ENCODE results near the gene CDKN1C. TPM values are rescaled to one million over a fixed set of nuclear protein-coding genes. Genes with fewer than 3 reads are reported as not detected.

Gene CDKN1C
- total RNA-seq, 4 donors from 2014 or later = 4.1 to 54.6 (median 20.8) TPM

GRCh38 chr11:2881981-2882375 is 3.6 kb downstream of the CDKN1C start:
- H3K27ac ChIP-seq = no peak overlapping the region
- H3K4me1 ChIP-seq = peaks cover 8 to 48% (median 10%) of the 10 kb centered on the region in 3 donors
- peaks cover 0 to 8% (median 0%) of the 10 kb centered on the region in 3 donors for H3K36me3 ChIP-seq
- intact Hi-C loops (cut with DNase I) = no loop called here
- no peaks in the 10 kb centered on the region for H3K9me3 ChIP-seq
- peaks cover 0 to 32% (median 0%) of the 10 kb centered on the region in 4 donors for H3K27me3 ChIP-seq
- WGBS, 2 donors = 43 to 61% methylated on average over 5 of the region's 12 CpGs
- no peak for DNase-seq
- TF ChIP-seq CTCF (IDR thresholded peaks at IDR 0.05) (no peak), POLR2A (IDR thresholded peaks at IDR 0.05) (no peak)
- H3K4me3 ChIP-seq = no peak overlapping the region

- Histone ChIP-seq H3K4me3 (no peak overlapping the region), H3K27me3 (peaks cover 0 to 25% (median 0%) of the 10 kb centered on the region in 4 donors), H3K9me3 (no peaks in the 10 kb centered on the region), H3K27ac (no peak overlapping the region), H3K4me1 (peaks cover 6 to 41% (median 7%) of the 10 kb centered on the region in 3 donors), H3K36me3 (peaks cover 0 to 8% (median 0%) of the 10 kb centered on the region in 3 donors)
- no peak for TF ChIP-seq POLR2A (IDR thresholded peaks at IDR 0.05)
- no peak for TF ChIP-seq CTCF (IDR thresholded peaks at IDR 0.05)
- intact Hi-C loops (cut with DNase I) = no loop called here
- no peak for DNase-seq
- WGBS, 2 donors = 70 to 75% methylated on average over 9 to 13 of the region's 19 CpGs
These were observed 4.2 kb downstream of the CDKN1C start for GRCh38 chr11:2881076-2881980.

GRCh38 chr11:2880646-2881045 is 4.9 kb downstream of the CDKN1C start:
- no peak overlapping the region for H3K4me3 ChIP-seq
- TF ChIP-seq CTCF (IDR thresholded peaks at IDR 0.05) (no peak), POLR2A (IDR thresholded peaks at IDR 0.05) (no peak)
- WGBS, 2 donors = 86 to 88% methylated on average over 6 to 7 of the region's 7 CpGs
- peaks cover 3 to 37% (median 5%) of the 10 kb centered on the region in 3 donors for H3K4me1 ChIP-seq
- peaks cover 0 to 25% (median 0%) of the 10 kb centered on the region in 4 donors for H3K27me3 ChIP-seq
- intact Hi-C loops (cut with DNase I) = no loop called here
- no peak for DNase-seq
- H3K9me3 ChIP-seq = no peaks in the 10 kb centered on the region
- H3K27ac ChIP-seq = no peak overlapping the region
- H3K36me3 ChIP-seq = peaks cover 0 to 8% (median 0%) of the 10 kb centered on the region in 3 donors

GRCh38 chr11:2878782-2879181 is 6.8 kb downstream of the CDKN1C start:
- peaks cover 0 to 8% (median 0%) of the 10 kb centered on the region in 3 donors for H3K36me3 ChIP-seq
- 96 to 100% methylated on average over 3 to 8 of the region's 8 CpGs for WGBS, 2 donors
- DNase-seq = no peak
- intact Hi-C loops (cut with DNase I) = no loop called here
- no peak overlapping the region for H3K27ac ChIP-seq
- H3K9me3 ChIP-seq = no peaks in the 10 kb centered on the region
- H3K27me3 ChIP-seq = peaks cover 0 to 16% (median 0%) of the 10 kb centered on the region in 4 donors
- peaks cover 0 to 21% (median 5%) of the 10 kb centered on the region in 3 donors for H3K4me1 ChIP-seq
- no peak for TF ChIP-seq CTCF (IDR thresholded peaks at IDR 0.05)
- no peak for TF ChIP-seq POLR2A (IDR thresholded peaks at IDR 0.05)
- H3K4me3 ChIP-seq = no peak overlapping the region

- no peak for DNase-seq
- peaks cover 0 to 8% (median 0%) of the 10 kb centered on the region in 3 donors for H3K36me3 ChIP-seq
- no peak overlapping the region for H3K4me3 ChIP-seq
- TF ChIP-seq POLR2A (IDR thresholded peaks at IDR 0.05) (no peak), CTCF (IDR thresholded peaks at IDR 0.05) (no peak)
- intact Hi-C loops (cut with DNase I) = no loop called here
- H3K9me3 ChIP-seq = no peaks in the 10 kb centered on the region
- H3K4me1 ChIP-seq = peaks cover 0 to 10% (median 0%) of the 10 kb centered on the region in 3 donors
- no peak overlapping the region for H3K27ac ChIP-seq
- WGBS, 2 donors = 41 to 62% methylated on average over 4 of the region's 6 CpGs
- peaks cover 0 to 6% (median 0%) of the 10 kb centered on the region in 4 donors for H3K27me3 ChIP-seq
These were observed 8.1 kb downstream of the CDKN1C start for GRCh38 chr11:2877474-2877873.
